HepG2 (cell line): ENCODE measurements around the gene PCNA. TPM values are rescaled to one million over a fixed set of nuclear protein-coding genes. Genes with fewer than 3 reads are reported as not detected.

Source experiments
- AKNA ChIP-seq: sonication (generic); formaldehyde crosslinking; IDR thresholded peaks from 2 replicates; pipeline ENCODE4 v1.4.0; 2020; ENCODE audit warnings: missing genetic modification reagents, borderline replicate concordance
- CHCHD3 ChIP-seq: sonication (generic); formaldehyde crosslinking; IDR thresholded peaks from 2 replicates; pipeline ENCODE4 v1.8.0; 2022; ENCODE audit warnings: mild to moderate bottlenecking, missing genetic modification reagents, moderate library complexity
- FOXP1 ChIP-seq, 2 experiments: fragments of 450-650 bp in 1 of 2; IDR thresholded peaks; 2 replicates each; pipeline ENCODE4 v1.6.1; 2017 to 2018; ENCODE audit warnings: antibody characterized with exemption in 1 of 2
- GRHL1 ChIP-seq: sonication (generic); formaldehyde crosslinking; conservative IDR thresholded peaks from 2 replicates; pipeline ENCODE4 v1.8.0; 2022; ENCODE audit warnings: missing genetic modification reagents
- HDAC2 ChIP-seq: sonication (generic); formaldehyde crosslinking; IDR thresholded peaks from 2 replicates; pipeline ENCODE4 v1.4.0; 2020; ENCODE audit warnings: missing genetic modification reagents
- HMG20B ChIP-seq: conservative IDR thresholded peaks from 2 replicates; pipeline ENCODE4 v1.6.1; 2016; ENCODE audit warnings: missing genetic modification reagents, missing compliant biosample characterization
- KLF11 ChIP-seq: IDR thresholded peaks from 2 replicates; pipeline ENCODE4 v1.6.1; 2016; ENCODE audit warnings: missing compliant biosample characterization
- MAFF ChIP-seq: IDR thresholded peaks from 2 replicates; pipeline ENCODE4 v1.6.1; 2011; ENCODE audit warnings: low read depth, low read length, improper control_type of control experiment
- NRL ChIP-seq: sonication (generic); formaldehyde crosslinking; IDR thresholded peaks from 2 replicates; pipeline ENCODE4 v1.5.0; 2020; ENCODE audit warnings: missing genetic modification reagents, mild to moderate bottlenecking, moderate library complexity, borderline replicate concordance
- PBX3 ChIP-seq: sonication (generic); formaldehyde crosslinking; IDR thresholded peaks from 2 replicates; pipeline ENCODE4 v1.8.1; 2023; ENCODE audit warnings: missing genetic modification reagents, inconsistent platforms, borderline replicate concordance
- TBL1XR1 ChIP-seq: fragments of 150-350 bp; IDR thresholded peaks from 2 replicates; pipeline ENCODE4 v1.6.1; 2014; ENCODE audit warnings: borderline replicate concordance, low read length; ENCODE audit not compliant: partially characterized antibody
- ZBTB20 ChIP-seq: sonication (generic); formaldehyde crosslinking; IDR thresholded peaks from 2 replicates; pipeline ENCODE4 v1.8.1; 2023; ENCODE audit warnings: missing genetic modification reagents, low read depth, mild to moderate bottlenecking, borderline replicate concordance
- ZNF24 ChIP-seq: fragments of 450-650 bp; IDR thresholded peaks from 2 replicates; pipeline ENCODE4 v1.6.1; 2017; ENCODE audit warnings: antibody characterized with exemption, mild to moderate bottlenecking
- ZNF446 ChIP-seq: sonication (generic); formaldehyde crosslinking; IDR thresholded peaks from 2 replicates; pipeline ENCODE4 v1.5.0; 2020; ENCODE audit warnings: mild to moderate bottlenecking, missing genetic modification reagents
- ZNF460 ChIP-seq: sonication (generic); formaldehyde crosslinking; IDR thresholded peaks from 2 replicates; pipeline ENCODE4 v1.5.1; 2020; ENCODE audit warnings: missing genetic modification reagents, mild to moderate bottlenecking, borderline replicate concordance
- ZNF629 ChIP-seq: sonication (generic); formaldehyde crosslinking; conservative IDR thresholded peaks from 2 replicates; pipeline ENCODE4 v1.5.0; 2020; ENCODE audit warnings: missing genetic modification reagents
- ZNF772 ChIP-seq: sonication (generic); formaldehyde crosslinking; IDR thresholded peaks from 2 replicates; pipeline ENCODE4 v1.5.0; 2020; ENCODE audit warnings: mild to moderate bottlenecking, missing genetic modification reagents
- ZSCAN25 ChIP-seq: sonication (generic); formaldehyde crosslinking; IDR thresholded peaks from 2 replicates; pipeline ENCODE4 v1.8.0; 2022; ENCODE audit warnings: mild to moderate bottlenecking, missing genetic modification reagents
- polyA plus RNA-seq, 8 experiments: library from polyadenylated mRNA; depleted of rRNA in 3 of 8; stranded (reverse) in 7 of 8; unstranded in 1 of 8; fragments of >200 nt; fragmentation: Illumina TruSeq in 4 of 8; extraction: Trizol in 4 of 8; gene quantifications; 2 replicates each; pipeline versions ENCODE4 v1.2.1 to v1.2.3, GENCODE V29; 2011 to 2016; ENCODE audit warnings: low read depth in 4 of 8, missing spikeins in 1 of 8, mixed read lengths in 1 of 8; ENCODE audit not compliant: insufficient read depth in 1 of 8
- total RNA-seq, 5 experiments: library from RNA; depleted of rRNA; stranded (reverse); fragments of >200 nt; fragmentation: Illumina TruSeq; extraction: Trizol; gene quantifications; 2 replicates each; pipeline ENCODE4 v1.2.3, GENCODE V29; 2016; ENCODE audit warnings: low read depth in 1 of 5
- TF ChIP-seq, protein P1 (sequence below): sonication (generic); formaldehyde crosslinking; IDR thresholded peaks from 2 replicates; pipeline ENCODE4 v1.5.0; 2020; ENCODE audit warnings: mild to moderate bottlenecking, missing genetic modification reagents, borderline replicate concordance

Gene PCNA
- total and polyA plus RNA-seq, 2 of the 13 experiments (the other 11 are each of a cell fraction or from before 2014, with no cell fraction given) = 229 to 655 TPM

DNA sequence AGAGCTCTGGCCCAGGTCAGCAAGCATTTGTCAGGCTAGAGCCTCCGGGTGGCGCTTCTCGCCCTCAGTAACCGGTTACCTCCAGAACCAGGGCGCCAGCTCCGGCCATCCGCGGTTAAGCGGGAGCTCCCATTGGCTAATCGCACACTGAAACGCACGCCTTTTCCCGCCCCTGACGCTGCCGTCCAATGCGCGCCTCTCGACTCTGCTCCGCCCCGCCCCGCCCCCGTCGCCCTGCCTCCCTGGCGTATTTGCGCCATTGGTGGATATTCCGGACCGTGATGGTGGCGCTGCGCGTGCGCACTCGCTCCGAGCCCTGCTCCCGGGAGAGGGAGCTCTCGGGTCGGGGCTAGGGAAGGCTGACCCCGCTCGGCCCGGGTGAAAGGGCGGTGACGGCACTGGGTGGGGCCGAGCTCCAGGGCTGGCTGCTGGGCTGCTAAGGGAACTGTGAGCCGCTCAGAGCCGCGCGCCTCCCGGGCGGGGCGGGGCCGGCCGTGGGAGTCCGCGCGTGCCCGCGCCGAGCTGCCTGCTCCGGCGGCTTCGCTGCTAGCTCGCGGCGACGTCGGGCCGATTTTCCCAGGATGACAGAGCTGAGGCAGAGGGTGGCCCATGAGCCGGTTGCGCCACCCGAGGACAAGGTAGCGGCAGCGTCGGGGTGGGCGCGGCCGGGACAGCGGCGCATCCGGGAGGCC, 6.9 kb upstream of the PCNA start, which contains the start of gene CDS2 (continued):
- TF ChIP-seq AKNA (CRISPR knock-in tag) (no peak; the same call in 1 of the 2 replicates), CHCHD3 (no peak), ZNF772 (no peak; the same call in 1 of the 2 replicates), ZBTB20 (CRISPR knock-in tag) (peak; percentile 74; the same call in 1 of the 2 replicates), TBL1XR1 (peak; percentile 38), KLF11 (peak; percentile 92), NRL (CRISPR knock-in tag) (peak; percentile 66), FOXP1 (IDR thresholded peaks at IDR 0.05) (no peak), FOXP1 (CRISPR knock-in tag; IDR thresholded peaks at IDR 0.05) (peak; percentile 40), ZNF446 (CRISPR knock-in tag) (0 out of 2 replicates have a peak, but pooled peaks have one; percentile 97), ZNF629 (CRISPR knock-in tag) (peak; percentile 28; the same call in 1 of the 2 replicates), PBX3 (no peak), HDAC2 (CRISPR knock-in tag) (peak; percentile 88), HMG20B (CRISPR knock-in tag) (no peak; the same call in 1 of the 2 replicates), ZNF460 (no peak), MAFF (peak; percentile 15; the same call in 1 of the 2 replicates), ZSCAN25 (CRISPR knock-in tag) (peak; percentile 66), GRHL1 (no peak), ZNF24 (0 out of 2 replicates have a peak, but pooled peaks have one; percentile 59)
- TF ChIP-seq, protein P1, sequence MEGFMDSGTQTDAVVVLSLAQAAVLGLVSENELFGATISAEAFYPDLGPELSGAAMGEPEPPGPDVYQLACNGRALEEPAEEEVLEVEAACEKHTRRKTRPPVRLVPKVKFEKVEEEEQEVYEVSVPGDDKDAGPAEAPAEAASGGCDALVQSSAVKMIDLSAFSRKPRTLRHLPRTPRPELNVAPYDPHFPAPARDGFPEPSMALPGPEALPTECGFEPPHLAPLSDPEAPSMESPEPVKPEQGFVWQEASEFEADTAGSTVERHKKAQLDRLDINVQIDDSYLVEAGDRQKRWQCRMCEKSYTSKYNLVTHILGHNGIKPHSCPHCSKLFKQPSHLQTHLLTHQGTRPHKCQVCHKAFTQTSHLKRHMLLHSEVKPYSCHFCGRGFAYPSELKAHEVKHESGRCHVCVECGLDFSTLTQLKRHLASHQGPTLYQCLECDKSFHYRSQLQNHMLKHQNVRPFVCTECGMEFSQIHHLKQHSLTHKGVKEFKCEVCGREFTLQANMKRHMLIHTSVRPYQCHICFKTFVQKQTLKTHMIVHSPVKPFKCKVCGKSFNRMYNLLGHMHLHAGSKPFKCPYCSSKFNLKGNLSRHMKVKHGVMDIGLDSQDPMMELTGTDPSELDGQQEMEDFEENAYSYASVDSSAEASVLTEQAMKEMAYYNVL (CRISPR knock-in tag) = no peak
